HFFc6 (cell line): Measurements from ENCODE around the gene STXBP1. TPM values are rescaled to one million over a fixed set of nuclear protein-coding genes. Genes with fewer than 3 reads are reported as not detected.

Experiments used
- DNase-seq: peaks from one replicate; pipeline ENCODE4 v3.0.0-alpha.2; 2018
- H3K27ac Mint-ChIP-seq: 2 replicates; pipeline ENCODE4 v1.8.0; 2020; ENCODE audit warnings: mild to moderate bottlenecking, mixed read lengths
- H3K27me3 Mint-ChIP-seq: 2 replicates; pipeline ENCODE4 v1.8.0; 2021; ENCODE audit warnings: mild to moderate bottlenecking, moderate library complexity, mixed read lengths; ENCODE audit not compliant: insufficient read depth
- H3K36me3 Mint-ChIP-seq: 2 replicates; pipeline ENCODE4 v1.8.0; 2021; ENCODE audit warnings: low read depth, mixed read lengths
- H3K4me1 Mint-ChIP-seq: 2 replicates; pipeline ENCODE4 v1.8.0; 2020; ENCODE audit warnings: low read depth, mixed read lengths
- H3K4me3 Mint-ChIP-seq: 2 replicates; pipeline ENCODE4 v1.8.0; 2020; ENCODE audit warnings: mild to moderate bottlenecking, moderate library complexity, mixed read lengths
- H3K9me3 Mint-ChIP-seq: 2 replicates; pipeline ENCODE4 v1.8.0; 2020; ENCODE audit warnings: mild to moderate bottlenecking, mixed read lengths
- total RNA-seq, 6 experiments: library from RNA; stranded (reverse); fragmentation: NEBNext Ultra II Directional; extraction: Animal tissue kit (Norgen Biotek cat#: 25700); gene quantifications; 2 replicates in 1 of 6; 3 replicates in 5 of 6; pipeline ENCODE4 v1.2.3, GENCODE V29; 2021
- TF ChIP-seq, protein P1 (sequence below): fragments of 200-600 bp; sonication (generic); IDR thresholded peaks from 2 replicates; pipeline ENCODE4 v1.5.0; 2021; ENCODE audit warnings: antibody characterized with exemption, mild to moderate bottlenecking

The STXBP1 gene
- total RNA-seq, 6 experiments from 2014 or later = 61.9 to 90.7 (median 73.6) TPM

DNA sequence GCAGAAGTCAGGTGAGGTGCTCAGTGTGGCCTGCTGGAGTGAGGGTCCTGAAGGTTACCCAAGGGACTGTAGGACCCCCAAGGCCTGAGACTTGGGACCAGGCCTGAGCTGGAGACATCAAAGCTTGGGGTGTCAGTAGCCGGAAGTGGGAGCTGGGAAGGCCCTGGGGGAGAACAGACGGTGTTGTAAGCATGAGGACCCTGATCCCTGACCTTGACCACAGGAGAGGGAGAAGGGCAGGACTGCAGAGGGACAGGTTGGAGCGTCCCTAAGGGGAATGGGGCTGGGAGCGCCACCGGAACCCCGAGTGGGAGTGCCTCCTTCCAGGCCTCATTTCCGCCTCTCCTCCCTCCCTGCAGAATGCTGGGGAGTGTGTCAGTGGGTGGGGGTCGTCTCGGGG lies 104.3 kb downstream of the STXBP1 start:
- Mint-ChIP-seq H3K4me3 (peak overlapping the region; percentile 98), H3K4me1 (peaks cover 23% of the 10 kb centered on the region), H3K36me3 (no peaks in the 10 kb centered on the region), H3K27me3 (0 out of 2 replicates have a peak, but pooled peaks cover 3% of the 10 kb centered on the region), H3K27ac (peak overlapping the region; percentile 97), H3K9me3 (no peaks in the 10 kb centered on the region)
- no peak for DNase-seq
- TF ChIP-seq, protein P1, sequence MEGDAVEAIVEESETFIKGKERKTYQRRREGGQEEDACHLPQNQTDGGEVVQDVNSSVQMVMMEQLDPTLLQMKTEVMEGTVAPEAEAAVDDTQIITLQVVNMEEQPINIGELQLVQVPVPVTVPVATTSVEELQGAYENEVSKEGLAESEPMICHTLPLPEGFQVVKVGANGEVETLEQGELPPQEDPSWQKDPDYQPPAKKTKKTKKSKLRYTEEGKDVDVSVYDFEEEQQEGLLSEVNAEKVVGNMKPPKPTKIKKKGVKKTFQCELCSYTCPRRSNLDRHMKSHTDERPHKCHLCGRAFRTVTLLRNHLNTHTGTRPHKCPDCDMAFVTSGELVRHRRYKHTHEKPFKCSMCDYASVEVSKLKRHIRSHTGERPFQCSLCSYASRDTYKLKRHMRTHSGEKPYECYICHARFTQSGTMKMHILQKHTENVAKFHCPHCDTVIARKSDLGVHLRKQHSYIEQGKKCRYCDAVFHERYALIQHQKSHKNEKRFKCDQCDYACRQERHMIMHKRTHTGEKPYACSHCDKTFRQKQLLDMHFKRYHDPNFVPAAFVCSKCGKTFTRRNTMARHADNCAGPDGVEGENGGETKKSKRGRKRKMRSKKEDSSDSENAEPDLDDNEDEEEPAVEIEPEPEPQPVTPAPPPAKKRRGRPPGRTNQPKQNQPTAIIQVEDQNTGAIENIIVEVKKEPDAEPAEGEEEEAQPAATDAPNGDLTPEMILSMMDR = no peak

GRCh38 chr9:127717766-127718165 lies 105.7 kb downstream of the STXBP1 start:
- Mint-ChIP-seq H3K4me3 (no peak overlapping the region), H3K36me3 (no peaks in the 10 kb centered on the region), H3K27me3 (peaks cover 3% of the 10 kb centered on the region; the same call in 1 of the 2 replicates), H3K9me3 (no peaks in the 10 kb centered on the region), H3K4me1 (peaks cover 25% of the 10 kb centered on the region), H3K27ac (no peak overlapping the region)
- TF ChIP-seq, protein P1 = no peak
- no peak for DNase-seq

DNA sequence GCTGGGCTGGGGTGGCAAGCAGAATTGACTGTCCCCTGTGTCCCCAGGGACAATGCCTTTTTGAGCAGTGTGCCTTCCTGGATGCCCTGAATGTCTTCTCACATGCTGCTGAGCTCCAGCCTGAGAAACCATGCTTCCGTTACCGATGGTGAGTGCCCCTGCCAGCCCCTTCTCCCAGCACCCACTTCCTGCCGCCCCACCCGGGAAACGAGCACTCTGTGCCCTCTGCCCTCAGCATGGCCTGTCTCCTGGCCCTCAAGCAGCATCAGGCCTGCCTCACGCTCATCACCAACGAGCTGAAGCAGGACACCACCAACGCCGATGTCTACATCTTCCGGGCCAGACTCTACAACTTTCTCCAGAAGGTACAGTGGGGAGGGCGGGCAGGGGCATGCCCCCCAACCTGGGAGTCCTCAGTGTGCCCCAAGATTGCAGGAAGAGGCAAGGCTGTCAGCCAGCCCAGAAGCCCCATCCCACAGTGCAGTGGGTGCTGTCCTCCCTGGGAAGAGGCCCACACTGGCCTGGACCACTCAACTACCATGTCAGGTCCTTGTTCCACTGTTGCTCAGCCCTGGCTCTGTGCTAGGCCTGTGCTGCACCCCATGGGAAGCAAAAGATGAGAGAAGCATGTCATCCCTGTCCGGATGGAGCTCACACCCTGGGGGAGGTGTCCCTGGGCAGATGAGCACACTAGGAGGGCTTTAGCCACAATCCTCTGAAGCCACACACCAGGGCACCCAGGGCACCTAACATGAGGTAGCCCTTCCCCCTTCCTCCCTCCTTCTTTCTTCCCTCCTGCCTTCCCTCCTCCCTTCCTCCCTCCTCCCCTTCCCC lies 108.2 kb downstream of the STXBP1 start:
- no peaks in the 10 kb centered on the region for H3K36me3 Mint-ChIP-seq

GRCh38 chr9:127720865-127721227 lies 108.8 kb downstream of the STXBP1 start:
- H3K4me1 Mint-ChIP-seq = peaks cover 28% of the 10 kb centered on the region
- TF ChIP-seq, protein P1 = no peak
- no peaks in the 10 kb centered on the region for H3K36me3 Mint-ChIP-seq

More for the DNA sequence above, 108.2 kb downstream of the STXBP1 start:
- no peak overlapping the region for H3K27ac Mint-ChIP-seq
- TF ChIP-seq, protein P1 = no peak
- H3K4me3 Mint-ChIP-seq = no peak overlapping the region
- no peak for DNase-seq
- H3K27me3 Mint-ChIP-seq = peaks cover 3% of the 10 kb centered on the region; the same call in 1 of the 2 replicates
- H3K9me3 Mint-ChIP-seq = no peaks in the 10 kb centered on the region
- peaks cover 30% of the 10 kb centered on the region for H3K4me1 Mint-ChIP-seq

GRCh38 chr9:127721391-127721821 lies 109.3 kb downstream of the STXBP1 start:
- Mint-ChIP-seq H3K4me3 (no peak overlapping the region), H3K9me3 (no peaks in the 10 kb centered on the region), H3K4me1 (peaks cover 23% of the 10 kb centered on the region), H3K36me3 (no peaks in the 10 kb centered on the region), H3K27me3 (no peaks in the 10 kb centered on the region; the same call in 1 of the 2 replicates), H3K27ac (no peak overlapping the region)
- no peak for DNase-seq
- TF ChIP-seq, protein P1 = no peak

More at GRCh38 chr9:127720865-127721227, 108.8 kb downstream of the STXBP1 start:
- H3K27ac Mint-ChIP-seq = peak overlapping the region; percentile 45; the same call in 1 of the 2 replicates
- no peaks in the 10 kb centered on the region for H3K9me3 Mint-ChIP-seq
- no peaks in the 10 kb centered on the region; the same call in 1 of the 2 replicates for H3K27me3 Mint-ChIP-seq
- DNase-seq = no peak
- no peak overlapping the region for H3K4me3 Mint-ChIP-seq
